Liver (tissue), 9 donors: ENCODE results near the gene NCOA4. TPM values are rescaled to one million over a fixed set of nuclear protein-coding genes. Genes with fewer than 3 reads are reported as not detected.

ENCODE experiments used
- DNase-seq: peaks from one replicate; pipeline ENCODE4 v3.0.0-alpha.2; 2017; ENCODE audit warnings: low spot score
- H3K27ac ChIP-seq, 2 donors: one replicate each; pipeline ENCODE4 v1.7.0; 2013; ENCODE audit warnings: inconsistent platforms in 2 of 2, low read length in 2 of 2, control low read depth in 1 of 2, low read depth in 1 of 2, mild to moderate bottlenecking in 1 of 2
- H3K27me3 ChIP-seq, 4 donors: one replicate each; pipeline versions ENCODE4 v1.6.1 to v1.7.0; 2013; ENCODE audit warnings: low read length in 3 of 4, inconsistent platforms in 1 of 4, mild to moderate bottlenecking in 1 of 4, moderate library complexity in 1 of 4; ENCODE audit not compliant: control insufficient read depth in 4 of 4, insufficient read depth in 4 of 4
- H3K36me3 ChIP-seq, 4 donors: one replicate each; pipeline versions ENCODE4 v1.6.1 to v1.7.0; 2013; ENCODE audit warnings: low read length in 3 of 4, mild to moderate bottlenecking in 3 of 4, low read depth in 1 of 4, moderate library complexity in 1 of 4; ENCODE audit not compliant: control insufficient read depth in 4 of 4, insufficient read depth in 3 of 4
- H3K4me1 ChIP-seq, 4 donors: one replicate each; pipeline versions ENCODE4 v1.6.1 to v1.7.0; 2013; ENCODE audit warnings: low read length in 3 of 4, mild to moderate bottlenecking in 3 of 4, moderate library complexity in 1 of 4; ENCODE audit not compliant: control insufficient read depth in 4 of 4, insufficient read depth in 4 of 4
- H3K4me3 ChIP-seq, 3 donors: one replicate each; pipeline versions ENCODE4 v1.6.1 to v1.7.0; 2013; ENCODE audit warnings: low read length in 3 of 3, control low read depth in 1 of 3, low read depth in 1 of 3, mild to moderate bottlenecking in 1 of 3
- H3K9ac ChIP-seq, 2 donors: one replicate each; pipeline ENCODE4 v1.7.0; 2013; ENCODE audit warnings: low read length in 2 of 2, mild to moderate bottlenecking in 2 of 2, moderate library complexity in 2 of 2, control low read depth in 1 of 2, low read depth in 1 of 2
- H3K9me3 ChIP-seq, 4 donors: one replicate each; pipeline versions ENCODE4 v1.6.1 to v1.7.0; 2013; ENCODE audit warnings: low read length in 3 of 4; ENCODE audit not compliant: control insufficient read depth in 4 of 4
- ATF3 ChIP-seq: IDR thresholded peaks from 2 replicates; pipeline ENCODE4 v1.6.1; 2016; ENCODE audit warnings: antibody characterized with exemption
- CTCF ChIP-seq: fragments of 150-350 bp; IDR thresholded peaks from 2 replicates; pipeline ENCODE4 v1.5.1; 2017; ENCODE audit warnings: improper control_type of control experiment, low read depth, low read length; ENCODE audit not compliant: missing input control
- EGR1 ChIP-seq, 2 donors: IDR thresholded peaks; 2 replicates each; pipeline ENCODE4 v1.6.1; 2016 to 2018; ENCODE audit warnings: antibody characterized with exemption in 2 of 2, low read depth in 2 of 2
- FOXA1 ChIP-seq: IDR thresholded peaks from 2 replicates; pipeline ENCODE4 v1.6.1; 2016; ENCODE audit warnings: antibody characterized with exemption
- FOXA2 ChIP-seq: IDR thresholded peaks from 2 replicates; pipeline ENCODE4 v1.6.1; 2016; ENCODE audit warnings: antibody characterized with exemption
- GABPA ChIP-seq, 2 donors: IDR thresholded peaks in 1 of 2; conservative IDR thresholded peaks in 1 of 2; 2 replicates each; pipeline ENCODE4 v1.6.1; 2016; ENCODE audit warnings: antibody characterized with exemption in 2 of 2, mild to moderate bottlenecking in 1 of 2, moderate library complexity in 1 of 2
- HNF4A ChIP-seq, 2 donors: conservative IDR thresholded peaks; 2 replicates each; pipeline ENCODE4 v1.6.1; 2016; ENCODE audit warnings: antibody characterized with exemption in 2 of 2, mild to moderate bottlenecking in 2 of 2
- HNF4G ChIP-seq: IDR thresholded peaks from 2 replicates; pipeline ENCODE4 v1.6.1; 2016; ENCODE audit warnings: antibody characterized with exemption
- JUND ChIP-seq, 2 donors: IDR thresholded peaks; 2 replicates each; pipeline ENCODE4 v1.6.1; 2016; ENCODE audit warnings: antibody characterized with exemption in 2 of 2
- MAX ChIP-seq: IDR thresholded peaks from 2 replicates; pipeline ENCODE4 v1.6.1; 2016; ENCODE audit warnings: antibody characterized with exemption
- NR2F2 ChIP-seq: IDR thresholded peaks from 2 replicates; pipeline ENCODE4 v1.6.1; 2016; ENCODE audit warnings: antibody characterized with exemption
- RAD21 ChIP-seq, 2 donors: IDR thresholded peaks; 2 replicates each; pipeline ENCODE4 v1.6.1; 2016; ENCODE audit warnings: antibody characterized with exemption in 2 of 2, mild to moderate bottlenecking in 2 of 2
- REST ChIP-seq: IDR thresholded peaks from 2 replicates; pipeline ENCODE4 v1.6.1; 2016; ENCODE audit warnings: antibody characterized with exemption, mild to moderate bottlenecking
- RXRA ChIP-seq, 2 donors: IDR thresholded peaks; 2 replicates each; pipeline ENCODE4 v1.6.1; 2017 to 2018; ENCODE audit warnings: antibody characterized with exemption in 2 of 2, mild to moderate bottlenecking in 1 of 2
- SP1 ChIP-seq: IDR thresholded peaks from 2 replicates; pipeline ENCODE4 v1.6.1; 2018; ENCODE audit warnings: antibody characterized with exemption, mild to moderate bottlenecking
- TAF1 ChIP-seq: conservative IDR thresholded peaks from 2 replicates; pipeline ENCODE4 v1.6.1; 2016; ENCODE audit warnings: antibody characterized with exemption, mild to moderate bottlenecking
- YY1 ChIP-seq: IDR thresholded peaks from 2 replicates; pipeline ENCODE4 v1.6.1; 2016; ENCODE audit warnings: antibody characterized with exemption, mild to moderate bottlenecking
- ZBTB33 ChIP-seq: IDR thresholded peaks from 2 replicates; pipeline ENCODE4 v1.6.1; 2016; ENCODE audit warnings: antibody characterized with exemption
- WGBS: extraction: QIAGEN DNeasy Blood & Tissue Kit; methylation state at CpG from one replicate; pipeline ENCODE4 v1.1.7; 2013; 5-methylcytosine and 5-hydroxymethylcytosine counted together
- polyA plus RNA-seq, 2 donors: library from polyadenylated mRNA; stranded (reverse) in 1 of 2; unstranded in 1 of 2; fragments of 200-250 nt in 1 of 2; fragments of >200 nt in 1 of 2; fragmentation: Nextera tagmentation in 1 of 2; extraction: Ambion mirVana in 1 of 2; gene quantifications; one replicate each; pipeline versions ENCODE4 v1.2.1 to v1.2.3, GENCODE V29; 2013 to 2015
- total RNA-seq, 2 donors: library from RNA; depleted of rRNA; stranded (reverse); fragments of >200 nt; gene quantifications; one replicate each; pipeline ENCODE4 v1.2.3, GENCODE V29; 2014
- donor health status: healthy.
- donor health status: healthy.
- donor health status: healthy.
- donor health status: healthy.
- donor health status: healthy.

The NCOA4 gene
- total and polyA plus RNA-seq, 4 donors, result 71.9 to 746 (median 168) TPM

- Histone ChIP-seq H3K27me3 (no peaks in the 10 kb centered on the region), H3K4me3 (no peak overlapping the region), H3K9ac (no peak overlapping the region), H3K27ac (no peak overlapping the region), H3K9me3 (no peaks in the 10 kb centered on the region), H3K4me1 (no peaks in the 10 kb centered on the region), H3K36me3 (no peaks in the 10 kb centered on the region)
- TF ChIP-seq REST (no peak), HNF4G (no peak), ATF3 (no peak), NR2F2 (no peak), GABPA (IDR thresholded peaks at IDR 0.05 in 1 of 2, conservative IDR thresholded peaks at IDR 0.05 in 1 of 2) (no peak), YY1 (no peak), JUND (IDR thresholded peaks at IDR 0.05) (no peak), RAD21 (IDR thresholded peaks at IDR 0.05) (no peak), CTCF (no peak), FOXA2 (no peak), FOXA1 (no peak), EGR1 (IDR thresholded peaks at IDR 0.05; ENCODE audit: low read depth in 2 of 2) (no peak), TAF1 (no peak), MAX (no peak), SP1 (no peak), ZBTB33 (no peak), HNF4A (conservative IDR thresholded peaks at IDR 0.05) (no peak), RXRA (IDR thresholded peaks at IDR 0.05) (no peak)
- no peak for DNase-seq
- 80% methylated on average over 1 of the region's 1 CpG for WGBS
Measured at GRCh38 chr10:46068117-46068516, 37.7 kb upstream of the NCOA4 start.
